Nephron progenitor cell (in vitro differentiated cells): ENCODE data around the gene GLP1R.
"Not testable (repeated sequence)": the region's sequence is repeated elsewhere in the genome, so short reads cannot be mapped to it uniquely, and the experiment has no call there.

ENCODE experiments used
- DNase-seq: peaks from one replicate; pipeline ENCODE4 v3.0.0; 2021
- H3K27ac Mint-ChIP-seq: 2 replicates; pipeline ENCODE4 v1.8.0; 2021; ENCODE audit warnings: mild to moderate bottlenecking, moderate library complexity, mixed read lengths
- H3K27me3 Mint-ChIP-seq: 2 replicates; pipeline ENCODE4 v1.8.0; 2021; ENCODE audit warnings: mild to moderate bottlenecking, low read depth, mixed read lengths; ENCODE audit not compliant: poor library complexity
- H3K36me3 Mint-ChIP-seq: 2 replicates; pipeline ENCODE4 v1.8.0; 2021; ENCODE audit warnings: low read depth, mixed read lengths
- H3K4me1 Mint-ChIP-seq: 2 replicates; pipeline ENCODE4 v1.8.0; 2021; ENCODE audit warnings: mixed read lengths
- H3K4me3 Mint-ChIP-seq: 2 replicates; pipeline ENCODE4 v1.8.0; 2021; ENCODE audit warnings: mild to moderate bottlenecking, moderate library complexity, mixed read lengths
- H3K9me3 Mint-ChIP-seq: 2 replicates; pipeline ENCODE4 v1.8.0; 2021; ENCODE audit warnings: mild to moderate bottlenecking, moderate library complexity, mixed read lengths
- CTCF ChIP-seq: fragments of 200-600 bp; sonication (generic); IDR thresholded peaks from 2 replicates; pipeline ENCODE4 v1.5.0; 2021; ENCODE audit warnings: antibody characterized with exemption

The GLP1R gene

GRCh38 chr6:39130691-39131090 is 82.1 kb downstream of the GLP1R start:
- Mint-ChIP-seq H3K4me1 (peaks cover 4% of the 10 kb centered on the region), H3K36me3 (no peaks in the 10 kb centered on the region), H3K9me3 (no peaks in the 10 kb centered on the region), H3K27ac (no peak overlapping the region), H3K4me3 (no peak overlapping the region), H3K27me3 (peaks cover 8% of the 10 kb centered on the region)
- no peak for TF ChIP-seq CTCF
- no peak for DNase-seq

- H3K27ac Mint-ChIP-seq, H3K9me3 Mint-ChIP-seq, H3K36me3 Mint-ChIP-seq, DNase-seq, H3K4me1 Mint-ChIP-seq, H3K4me3 Mint-ChIP-seq: not testable (repeated sequence)
- peaks cover 11% of the 10 kb centered on the region for H3K27me3 Mint-ChIP-seq
These were observed 86.2 kb downstream of the GLP1R start for GRCh38 chr6:39134761-39135160.

GRCh38 chr6:39136207-39136606 is 87.6 kb downstream of the GLP1R start:
- H3K9me3 Mint-ChIP-seq, H3K4me3 Mint-ChIP-seq, H3K4me1 Mint-ChIP-seq, DNase-seq, H3K27ac Mint-ChIP-seq, H3K36me3 Mint-ChIP-seq: not testable (repeated sequence)
- H3K27me3 Mint-ChIP-seq: peaks cover 22% of the 10 kb centered on the region

- H3K4me1 Mint-ChIP-seq: no peaks in the 10 kb centered on the region
- no peak overlapping the region for H3K27ac Mint-ChIP-seq
- peak; percentile 82 for DNase-seq
- TF ChIP-seq CTCF: no peak
- H3K4me3 Mint-ChIP-seq: no peak overlapping the region
- H3K36me3 Mint-ChIP-seq: no peaks in the 10 kb centered on the region
- peaks cover 20% of the 10 kb centered on the region for H3K27me3 Mint-ChIP-seq
- peaks cover 10% of the 10 kb centered on the region for H3K9me3 Mint-ChIP-seq
These were observed 88.7 kb downstream of the GLP1R start for GRCh38 chr6:39137245-39137644.
